GM19452 (cell line): ENCODE data around the gene CER1.
"Not testable (repeated sequence)": the region's sequence is repeated elsewhere in the genome, so short reads cannot be mapped to it uniquely, and the experiment has no call there.

Source experiments
- ATAC-seq: cut with Tn5 transposase; IDR thresholded peaks from one replicate; pipeline ENCODE4 v1.9.1; 2021; ENCODE audit not compliant: unreplicated experiment

The CER1 gene

DNA sequence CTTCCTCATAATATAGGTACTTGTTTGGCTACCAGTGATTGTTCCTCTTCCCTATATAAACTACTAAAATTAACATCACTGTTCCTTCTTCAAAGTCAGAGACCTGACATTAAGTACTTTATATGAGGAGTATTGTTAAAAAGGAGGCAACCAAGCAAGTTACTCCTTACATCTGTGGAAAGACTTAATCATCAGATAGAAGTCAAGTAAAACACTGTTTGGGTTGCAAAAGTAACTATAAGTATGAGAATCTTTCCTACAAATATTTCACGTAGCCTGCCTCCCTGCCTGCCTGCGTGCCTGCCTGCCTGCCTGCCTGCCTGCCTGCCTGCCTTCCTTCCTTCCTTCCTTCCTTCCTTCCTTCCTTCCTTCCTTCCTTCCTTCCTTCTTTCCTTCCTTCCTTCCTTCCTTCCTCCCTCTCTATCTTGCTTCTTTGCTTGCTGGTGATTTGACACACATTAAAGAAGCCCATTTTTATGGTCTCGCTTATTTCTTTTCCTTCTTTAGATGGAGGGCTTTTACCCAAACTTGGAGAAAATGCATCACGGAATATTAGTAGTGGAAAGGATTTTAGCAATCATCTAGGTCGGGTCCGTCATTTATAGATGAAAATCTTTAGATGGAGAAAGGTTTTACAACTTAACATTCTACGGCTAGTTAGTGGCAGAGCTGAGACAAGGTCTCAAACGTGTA, 3.2 kb downstream of the CER1 start:
- ATAC-seq: no peak

GRCh38 chr9:14715102-14715501, 7.4 kb downstream of the CER1 start:
- no peak for ATAC-seq

DNA sequence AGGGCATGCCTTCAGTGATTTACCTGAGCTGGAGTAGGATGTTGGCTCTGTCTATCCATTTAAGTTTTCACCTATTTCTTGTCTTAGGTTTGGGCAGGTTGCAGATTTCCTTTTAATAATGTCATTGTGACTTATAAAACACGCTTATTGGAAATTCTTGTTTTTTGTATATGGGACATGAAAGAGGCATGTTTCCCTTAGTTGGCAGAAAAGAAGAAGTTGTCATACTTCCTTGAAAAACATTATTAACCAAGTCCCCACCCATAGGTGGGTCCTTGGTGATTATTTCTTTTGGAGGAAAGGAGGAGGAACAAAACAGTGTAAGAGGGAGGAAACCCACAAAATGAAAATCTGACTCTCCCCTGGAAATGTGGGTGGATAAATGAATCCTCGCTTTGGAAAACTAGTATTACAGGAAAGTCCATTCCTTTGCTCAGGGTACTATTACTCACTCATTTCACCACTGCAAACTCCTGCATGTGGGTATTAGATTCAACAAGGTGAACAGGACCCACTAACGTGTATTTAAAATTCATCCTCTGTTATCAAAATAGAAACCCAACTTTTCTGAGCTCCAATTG, 9.3 kb downstream of the CER1 start:
- no peak for ATAC-seq

DNA sequence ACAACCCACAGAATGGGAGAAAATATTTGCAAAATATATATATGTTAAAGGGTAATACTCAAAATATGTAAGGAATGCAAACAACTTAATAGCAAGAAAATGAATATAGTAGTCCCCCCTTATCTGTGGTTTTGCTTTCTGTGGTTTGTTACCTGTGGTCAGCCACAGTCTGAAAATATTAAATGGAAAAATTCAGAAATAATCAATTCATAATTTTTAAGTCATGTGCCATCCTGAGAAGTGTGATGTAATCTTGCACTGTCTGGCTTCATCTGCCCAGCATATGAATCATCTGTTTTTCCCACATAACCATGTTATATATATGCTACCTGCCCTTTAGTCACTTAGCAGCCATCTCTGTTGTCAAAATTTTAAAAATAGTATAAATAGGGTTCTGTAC, 11.7 kb downstream of the CER1 start:
- no peak for ATAC-seq

DNA sequence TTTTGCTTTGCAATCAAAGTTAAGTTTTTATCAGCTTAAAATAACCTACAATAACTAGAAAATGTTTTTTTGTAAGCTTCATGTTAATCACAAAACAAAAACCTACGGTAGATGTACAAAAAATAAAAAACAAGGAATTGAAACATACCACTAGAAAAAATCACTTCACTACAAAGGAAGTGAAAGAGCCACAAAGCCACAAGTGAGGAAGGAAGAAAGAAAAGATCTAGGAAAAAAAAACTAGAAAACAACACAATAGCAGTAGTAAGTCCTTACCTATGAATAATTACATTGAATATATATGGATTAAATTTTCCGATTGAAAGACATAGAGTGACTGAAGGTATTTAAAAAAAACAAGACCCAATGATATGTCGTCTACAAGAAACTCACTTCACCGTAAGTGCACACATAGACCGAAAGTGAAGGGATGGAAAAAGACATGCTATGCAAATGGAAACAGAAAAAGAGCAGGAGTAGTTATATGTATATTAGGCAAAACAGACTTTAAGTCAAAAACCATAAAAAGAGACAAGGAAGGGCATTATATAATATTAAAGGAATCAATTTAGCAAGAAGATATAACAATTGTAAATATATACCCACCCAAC, 15.9 kb downstream of the CER1 start:
- ATAC-seq: peak; percentile 48

GRCh38 chr9:14705079-14705478, 17.5 kb downstream of the CER1 start:
- ATAC-seq: no peak

- no peak for ATAC-seq
Observed at GRCh38 chr9:14704281-14704680, 18.3 kb downstream of the CER1 start.

- no peak for ATAC-seq
Observed at GRCh38 chr9:14702200-14702720, 20.3 kb downstream of the CER1 start.

DNA sequence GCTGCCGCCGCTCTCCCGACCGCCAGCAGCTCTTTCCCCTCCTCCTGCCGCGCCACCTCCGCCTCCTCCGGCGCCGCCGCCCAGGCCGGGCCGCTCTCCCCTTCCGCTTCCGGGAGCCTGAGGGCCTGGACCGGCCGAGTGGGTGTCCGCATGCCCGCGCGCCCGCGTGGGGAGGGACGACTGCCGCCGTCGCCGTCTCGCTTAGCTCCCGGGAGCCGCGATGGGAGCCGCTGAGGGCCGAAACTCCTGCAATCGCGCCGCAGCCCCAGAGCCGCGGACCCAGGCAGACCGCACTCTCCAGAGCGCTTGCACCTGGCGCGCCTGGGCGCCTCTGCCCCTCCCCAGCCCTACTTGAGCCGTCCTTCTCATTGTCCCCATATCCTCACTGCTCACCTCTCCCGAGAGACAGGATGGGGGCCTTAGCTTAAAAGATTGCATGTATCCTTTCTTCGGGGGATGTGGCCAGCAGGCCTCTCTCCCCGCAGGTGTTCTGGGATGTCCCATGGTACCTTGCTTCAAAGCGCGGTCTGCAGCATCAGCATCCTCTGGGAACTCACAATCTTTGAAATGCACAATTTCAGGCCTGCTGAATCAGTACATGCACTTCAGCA, 29.2 kb downstream of the CER1 start, which contains the start of gene ZDHHC21:
ZDHHC21 (minus strand) TSS at position 182 of the 611 bp plus-strand sequence. CDS start 19,092 bp downstream, outside the sequence.
- peak; percentile 83 for ATAC-seq

DNA sequence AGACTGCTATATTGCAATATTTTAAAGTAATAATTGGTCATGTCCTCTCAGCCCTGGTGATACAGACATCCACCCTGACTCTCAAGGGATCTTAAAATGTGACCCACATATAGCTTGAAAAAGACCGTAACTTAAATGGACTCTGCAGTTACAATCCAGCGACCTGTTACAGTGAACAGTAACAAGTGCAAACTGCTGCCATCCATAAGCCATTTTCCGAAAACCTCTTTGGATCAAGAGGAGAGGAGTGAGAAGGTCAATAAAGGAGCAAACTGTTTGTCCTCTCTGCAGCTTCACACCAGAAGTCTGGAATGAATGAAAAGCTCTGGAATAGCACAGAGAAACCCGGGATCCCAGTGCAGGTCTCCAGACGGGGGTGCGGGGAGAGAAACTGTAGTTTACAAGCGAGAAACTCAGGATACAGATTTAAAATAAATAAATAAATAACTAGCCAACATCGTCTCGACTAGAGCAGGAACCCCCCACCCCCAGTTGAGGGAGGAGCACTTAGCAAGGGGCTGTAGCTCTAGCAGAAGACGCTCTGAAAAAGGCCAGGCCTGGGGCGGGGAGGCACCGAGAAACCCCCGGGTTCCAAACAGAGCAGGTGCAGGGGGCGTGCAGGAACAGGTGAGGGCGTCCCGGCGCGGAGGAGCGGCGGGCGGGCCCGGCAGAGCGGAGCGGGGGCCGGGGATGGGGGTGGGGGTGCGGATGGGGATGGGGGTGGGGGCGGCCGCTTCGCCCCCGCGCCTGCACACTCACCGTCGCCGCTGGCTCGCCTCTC, 29.9 kb downstream of the CER1 start:
- peak; percentile 23 for ATAC-seq

GRCh38 chr9:14690948-14691730, 31.4 kb downstream of the CER1 start:
- ATAC-seq: no peak

DNA sequence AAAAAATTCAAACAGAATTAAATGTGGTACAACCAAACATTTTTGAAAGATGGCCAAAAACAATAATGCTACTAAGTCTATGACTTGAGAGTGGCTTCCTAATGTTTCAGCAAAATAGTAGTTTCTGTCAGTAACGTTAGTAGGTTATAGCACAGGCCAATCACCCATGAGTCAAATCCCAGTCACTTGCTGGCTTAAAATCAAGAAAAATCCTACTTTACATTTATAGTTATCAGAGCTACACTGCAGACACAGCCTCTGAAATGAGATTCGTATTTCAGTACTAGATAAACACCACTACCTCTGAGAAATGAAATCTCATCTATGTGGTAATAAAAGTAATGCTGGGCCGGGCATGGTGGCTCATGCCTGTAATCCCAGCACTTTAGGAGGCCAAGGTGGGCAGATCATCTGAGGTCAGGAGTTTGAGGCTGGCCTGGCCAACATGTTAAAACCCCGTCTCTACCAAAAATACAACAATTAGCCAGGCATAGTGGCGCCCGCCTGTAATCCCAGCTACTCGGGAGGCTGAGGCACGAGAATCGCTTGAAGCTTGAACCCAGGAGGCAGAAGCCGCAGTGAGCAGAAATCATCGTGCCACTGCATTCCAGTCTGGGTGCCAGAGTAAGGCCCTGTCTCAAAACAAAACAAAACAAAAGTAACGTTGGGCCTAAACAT, 35.4 kb downstream of the CER1 start:
- ATAC-seq: no peak

DNA sequence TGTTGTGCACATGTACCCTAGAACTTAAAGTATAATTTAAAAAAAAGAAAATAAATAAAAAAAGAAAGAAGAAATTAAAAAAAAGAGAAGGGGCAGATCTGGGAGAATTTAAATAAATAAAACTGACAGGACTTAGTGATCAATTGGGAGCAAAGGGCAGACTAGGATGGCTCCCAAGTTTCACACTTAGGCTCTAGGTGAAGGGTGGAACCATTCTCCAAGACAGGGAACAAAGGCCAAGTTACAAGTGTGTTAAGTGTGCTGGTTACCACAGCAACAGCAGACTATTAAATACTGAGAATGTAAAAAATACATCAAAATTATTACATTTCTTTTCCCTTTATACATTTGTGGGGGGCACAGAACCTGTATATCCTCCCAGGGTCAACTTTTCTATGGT, 36.4 kb downstream of the CER1 start:
- no peak for ATAC-seq

DNA sequence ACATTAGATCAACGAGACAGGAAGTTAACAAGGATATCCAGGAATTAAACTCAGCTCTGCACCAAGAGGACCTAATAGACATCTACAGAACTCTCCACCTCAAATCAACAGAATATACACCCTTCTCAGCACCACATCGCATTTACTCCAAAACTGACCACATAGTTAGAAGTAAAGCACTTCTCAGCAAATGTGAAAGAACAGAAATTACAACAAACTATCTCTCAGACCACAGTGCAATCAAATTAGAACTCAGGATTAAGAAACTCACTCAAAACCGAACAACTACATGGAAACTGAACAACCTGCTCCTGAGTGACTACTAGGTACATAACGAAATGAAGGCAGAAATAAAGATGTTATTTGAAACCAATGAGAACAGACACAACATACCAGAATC, 39.9 kb downstream of the CER1 start:
- ATAC-seq: not testable (repeated sequence)

GRCh38 chr9:14678776-14679175, 43.8 kb downstream of the CER1 start:
- no peak for ATAC-seq

- no peak for ATAC-seq
Observed at GRCh38 chr9:14677872-14678271, 44.7 kb downstream of the CER1 start.

GRCh38 chr9:14677396-14677795, 45.1 kb downstream of the CER1 start:
- no peak for ATAC-seq

DNA sequence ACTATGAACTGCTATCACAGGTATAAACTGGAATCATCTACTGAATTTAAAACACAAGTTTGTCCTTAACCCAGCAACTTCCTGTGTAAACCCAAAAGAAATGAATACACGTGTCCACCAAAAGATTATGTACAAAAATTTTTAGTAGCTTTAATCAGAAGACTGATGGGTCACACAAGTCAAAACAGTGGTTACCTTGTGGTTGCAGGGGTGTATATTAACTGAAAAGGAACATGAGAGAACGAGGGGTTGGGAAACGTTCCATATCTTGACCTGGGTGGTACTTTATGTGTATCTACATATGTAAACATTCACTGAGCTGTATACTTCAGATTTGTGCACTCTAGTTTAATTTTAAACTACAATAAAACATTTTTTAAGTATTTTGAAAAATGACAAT, 47.9 kb downstream of the CER1 start:
- no peak for ATAC-seq

GRCh38 chr9:14671377-14671776, 51.2 kb downstream of the CER1 start:
- ATAC-seq: no peak

DNA sequence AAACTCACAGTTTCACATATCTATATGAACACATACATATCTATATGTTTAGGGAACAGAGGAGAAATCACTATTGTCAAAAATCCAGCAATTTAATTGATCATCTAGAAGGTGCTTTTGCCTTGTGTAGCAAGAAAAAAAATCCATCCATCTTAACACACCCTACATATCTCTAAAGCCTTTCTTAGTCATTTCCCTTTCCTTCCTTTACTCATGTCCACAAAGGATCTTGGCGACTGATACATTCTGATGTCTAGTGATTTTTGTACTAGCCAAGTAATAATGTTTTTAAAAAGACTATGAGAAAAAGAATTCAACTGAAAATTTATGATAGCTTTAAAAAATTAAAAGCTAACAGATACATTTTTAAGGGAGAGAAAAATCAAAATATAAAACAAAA, 51.8 kb downstream of the CER1 start:
- no peak for ATAC-seq
